NCI-H524 treated with DMSO at 0.1 percent for 48 hours (cell line): ENCODE results near the gene GEMIN5.
"Not testable (repeated sequence)": the region's sequence is repeated elsewhere in the genome, so short reads cannot be mapped to it uniquely, and the experiment has no call there.

Source experiments
- DNase-seq: peaks from one replicate; lab custom pipeline; 2025; lab: John Stamatoyannopoulos, UW

The GEMIN5 gene

GRCh38 chr5:154937718-154938466, at the start of gene GEMIN5:
GEMIN5 (minus strand) TSS chr5:154938211; CDS start chr5:154938133, 78 bp downstream.
- no peak for DNase-seq

GRCh38 chr5:154986151-154986550, 48.1 kb upstream of the GEMIN5 start:
- DNase-seq, result no peak

GRCh38 chr5:154984946-154985516, 47.0 kb upstream of the GEMIN5 start:
- no peak for DNase-seq

GRCh38 chr5:154978294-154978693, 40.3 kb upstream of the GEMIN5 start:
- not testable (repeated sequence) for DNase-seq

GRCh38 chr5:154977409-154977808, 39.4 kb upstream of the GEMIN5 start:
- no peak for DNase-seq

- DNase-seq, result not testable (repeated sequence)
These were observed 38.1 kb upstream of the GEMIN5 start for GRCh38 chr5:154976082-154976481.

- no peak for DNase-seq
These were observed 34.6 kb upstream of the GEMIN5 start for GRCh38 chr5:154972476-154973080.

GRCh38 chr5:154971501-154971900, 33.5 kb upstream of the GEMIN5 start:
- no peak for DNase-seq

GRCh38 chr5:154970759-154971158, 32.7 kb upstream of the GEMIN5 start:
- no peak for DNase-seq

- DNase-seq, result no peak
These were observed 30.9 kb upstream of the GEMIN5 start for GRCh38 chr5:154968953-154969352.

GRCh38 chr5:154967421-154968024, 29.5 kb upstream of the GEMIN5 start:
- no peak for DNase-seq

GRCh38 chr5:154966874-154967273, 28.9 kb upstream of the GEMIN5 start:
- no peak for DNase-seq

- DNase-seq, result no peak
These were observed 28.2 kb upstream of the GEMIN5 start for GRCh38 chr5:154966081-154966841.

- no peak for DNase-seq
These were observed 24.5 kb upstream of the GEMIN5 start for GRCh38 chr5:154962494-154962893.

- DNase-seq, result no peak
These were observed 18.7 kb upstream of the GEMIN5 start for GRCh38 chr5:154956712-154957111.

- no peak for DNase-seq
These were observed 11.8 kb upstream of the GEMIN5 start for GRCh38 chr5:154949781-154950180.

GRCh38 chr5:154948313-154948712, 10.3 kb upstream of the GEMIN5 start:
- no peak for DNase-seq

- DNase-seq, result no peak
These were observed 9.8 kb upstream of the GEMIN5 start for GRCh38 chr5:154947778-154948177.

- DNase-seq, result no peak
These were observed 7.8 kb upstream of the GEMIN5 start for GRCh38 chr5:154945695-154946301.

- no peak for DNase-seq
These were observed 6.7 kb upstream of the GEMIN5 start for GRCh38 chr5:154944716-154945115.

GRCh38 chr5:154943527-154943926, 5.5 kb upstream of the GEMIN5 start:
- no peak for DNase-seq
